SH-SY5Y (cell line): ENCODE data around the gene USP24.

ENCODE experiments used
- GATA2 ChIP-seq: IDR thresholded peaks from 2 replicates; pipeline ENCODE4 v1.6.1; 2011; ENCODE audit warnings: mild to moderate bottlenecking, low read depth, low read length
- GATA3 ChIP-seq: IDR thresholded peaks from 2 replicates; pipeline ENCODE4 v1.6.1; 2011; ENCODE audit warnings: low read depth, mild to moderate bottlenecking, low read length, moderate library complexity

- TF ChIP-seq GATA2 = no peak
- no peak for TF ChIP-seq GATA3
These were observed 17.1 kb downstream of the USP24 start for GRCh38 chr1:55198044-55198443.
